Gastrocnemius medialis (tissue), 4 donors: Measurements from ENCODE around the gene TCF4.

Experiments used
- CTCF ChIP-seq, 5 experiments: fragments of 450-650 bp in 3 of 5; fragments of 200-600 bp in 2 of 5; sonication (generic) in 2 of 5; IDR thresholded peaks in 4 of 5; conservative IDR thresholded peaks in 1 of 5; 1 replicate in 4 of 5; 2 replicates in 1 of 5; pipeline ENCODE4 v1.5.1; 2016 to 2019; ENCODE audit warnings: antibody characterized with exemption in 5 of 5, mild to moderate bottlenecking in 3 of 5, moderate library complexity in 3 of 5
- POLR2A ChIP-seq, 2 donors: fragments of 450-650 bp; IDR thresholded peaks; one replicate each; pipeline ENCODE4 v1.6.1; 2017; ENCODE audit warnings: antibody characterized with exemption in 2 of 2, mild to moderate bottlenecking in 2 of 2, moderate library complexity in 2 of 2

- TF ChIP-seq CTCF (IDR thresholded peaks at IDR 0.05 in 4 of 5, conservative IDR thresholded peaks at IDR 0.05 in 1 of 5) = no peak
- no peak for TF ChIP-seq POLR2A (IDR thresholded peaks at IDR 0.05)
These were observed 183.0 kb downstream of the TCF4 start for GRCh38 chr18:55404832-55405465.
